Osteocyte (in vitro differentiated cells): ENCODE measurements around the gene RBM7. TPM values are rescaled to one million over a fixed set of nuclear protein-coding genes. Genes with fewer than 3 reads are reported as not detected.
A peak's percentile ranks its signal among the peaks of the same experiment; 100 is the strongest.

Experiments used
- DNase-seq: peaks from one replicate; pipeline ENCODE4 v3.0.0; 2021; ENCODE audit warnings: mixed read lengths; ENCODE audit not compliant: unreplicated experiment; ENCODE audit errors: extremely low spot score
- H3K27ac Mint-ChIP-seq: one replicate; pipeline ENCODE4 v1.8.0; 2021; ENCODE audit warnings: mild to moderate bottlenecking, mixed read lengths; ENCODE audit not compliant: unreplicated experiment
- H3K27me3 Mint-ChIP-seq: one replicate; pipeline ENCODE4 v1.8.0; 2021; ENCODE audit warnings: mixed read lengths; ENCODE audit not compliant: unreplicated experiment
- H3K36me3 Mint-ChIP-seq: one replicate; pipeline ENCODE4 v1.8.0; 2021; ENCODE audit warnings: mixed read lengths; ENCODE audit not compliant: unreplicated experiment
- H3K4me1 Mint-ChIP-seq: one replicate; pipeline ENCODE4 v1.8.0; 2021; ENCODE audit warnings: mixed read lengths; ENCODE audit not compliant: unreplicated experiment
- H3K4me3 Mint-ChIP-seq: one replicate; pipeline ENCODE4 v1.8.0; 2021; ENCODE audit warnings: mild to moderate bottlenecking, moderate library complexity, mixed read lengths; ENCODE audit not compliant: unreplicated experiment
- H3K9me3 Mint-ChIP-seq: one replicate; pipeline ENCODE4 v1.8.0; 2021; ENCODE audit warnings: mixed read lengths; ENCODE audit not compliant: unreplicated experiment
- CTCF ChIP-seq: fragments of 200-600 bp; sonication (generic); IDR thresholded peaks from 2 replicates; pipeline ENCODE4 v1.5.0; 2021; ENCODE audit warnings: antibody characterized with exemption, mild to moderate bottlenecking, moderate library complexity
- total RNA-seq: library from RNA; stranded (reverse); gene quantifications from 2 replicates; pipeline ENCODE4 v1.2.1, GENCODE V29; 2021

The RBM7 gene
- total RNA-seq, 1 donor from 2014 or later, result 35.0 TPM

- Mint-ChIP-seq H3K27me3 (no peaks in the 10 kb centered on the region), H3K4me3 (peak overlapping the region; percentile 99), H3K9me3 (no peaks in the 10 kb centered on the region), H3K36me3 (peaks cover 26% of the 10 kb centered on the region), H3K27ac (peak overlapping the region; percentile 97), H3K4me1 (peaks cover 34% of the 10 kb centered on the region)
- TF ChIP-seq CTCF, result no peak
- DNase-seq, result no peak
Observed at GRCh38 chr11:114440121-114440860, 39.8 kb downstream of the RBM7 start.

DNA sequence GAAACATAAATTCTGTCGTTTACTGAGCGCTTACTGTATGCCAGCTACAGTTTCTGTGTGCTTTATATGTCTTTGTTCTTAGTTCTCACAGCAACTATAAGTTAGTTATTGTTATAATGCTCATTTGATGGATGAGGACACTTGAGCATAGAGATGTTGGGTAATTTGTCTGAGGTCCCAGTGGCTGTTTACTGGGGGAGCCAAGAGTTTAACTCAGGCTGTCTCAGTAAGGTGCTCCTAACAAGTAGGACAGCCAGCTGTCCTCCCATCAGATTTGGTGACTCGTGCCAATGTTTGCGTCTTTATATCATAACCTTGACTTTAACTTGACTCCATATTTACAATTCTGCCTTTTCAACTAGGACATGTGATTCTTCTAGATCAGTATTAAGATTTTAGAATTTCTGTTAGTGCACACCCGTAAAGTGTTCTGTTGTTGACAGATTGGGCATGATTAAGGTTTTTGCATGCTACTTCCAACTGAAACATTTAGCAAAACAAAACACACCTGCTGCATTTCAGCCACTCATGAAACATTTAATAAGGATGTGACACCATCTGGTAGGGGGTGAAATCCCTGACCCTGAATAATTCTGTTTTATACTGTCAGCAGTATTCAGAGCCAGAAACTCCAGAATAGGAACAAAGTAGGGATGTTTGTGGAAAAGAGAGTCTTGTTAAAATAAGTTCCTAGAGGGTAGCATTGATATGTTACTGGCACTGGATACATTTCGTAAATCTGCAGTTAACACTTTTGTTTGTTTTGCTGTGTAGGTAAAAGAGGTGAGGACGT lies 40.7 kb downstream of the RBM7 start:
- Mint-ChIP-seq H3K27me3 (no peaks in the 10 kb centered on the region), H3K9me3 (no peaks in the 10 kb centered on the region), H3K36me3 (peaks cover 31% of the 10 kb centered on the region), H3K4me1 (peaks cover 34% of the 10 kb centered on the region), H3K4me3 (peak overlapping the region; percentile 99), H3K27ac (peak overlapping the region; percentile 88)
- TF ChIP-seq CTCF, result no peak
- no peak for DNase-seq

DNA sequence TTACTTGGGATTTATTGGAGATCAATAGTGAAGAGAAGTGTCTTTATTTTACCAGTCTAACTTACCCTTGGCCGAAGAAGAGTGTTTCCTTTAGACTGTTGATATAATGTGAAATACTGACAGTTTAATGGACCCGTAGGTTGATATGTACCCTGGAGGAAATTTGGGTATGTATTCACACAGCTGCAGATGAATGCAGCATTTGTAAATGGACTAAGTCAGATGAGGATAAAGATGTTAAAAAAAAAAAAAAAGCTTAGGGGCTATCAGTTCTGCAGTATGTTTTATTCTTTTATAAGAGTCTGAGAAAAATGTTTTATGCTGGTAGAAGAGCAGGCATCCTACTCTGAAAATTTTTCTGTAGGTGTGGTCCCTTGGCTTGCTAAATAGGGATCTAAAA lies 41.5 kb downstream of the RBM7 start:
- Mint-ChIP-seq H3K4me1 (peaks cover 39% of the 10 kb centered on the region), H3K36me3 (peaks cover 37% of the 10 kb centered on the region), H3K4me3 (peak overlapping the region; percentile 99), H3K27ac (peak overlapping the region; percentile 12), H3K27me3 (no peaks in the 10 kb centered on the region), H3K9me3 (no peaks in the 10 kb centered on the region)
- DNase-seq, result no peak
- TF ChIP-seq CTCF, result no peak

GRCh38 chr11:114442536-114442935 lies 42.1 kb downstream of the RBM7 start:
- no peak for TF ChIP-seq CTCF
- no peak for DNase-seq
- peaks cover 43% of the 10 kb centered on the region for H3K36me3 Mint-ChIP-seq
- H3K27ac Mint-ChIP-seq, result no peak overlapping the region
- no peak overlapping the region for H3K4me3 Mint-ChIP-seq
- H3K9me3 Mint-ChIP-seq, result no peaks in the 10 kb centered on the region
- H3K27me3 Mint-ChIP-seq, result no peaks in the 10 kb centered on the region
- H3K4me1 Mint-ChIP-seq, result peaks cover 45% of the 10 kb centered on the region

DNA sequence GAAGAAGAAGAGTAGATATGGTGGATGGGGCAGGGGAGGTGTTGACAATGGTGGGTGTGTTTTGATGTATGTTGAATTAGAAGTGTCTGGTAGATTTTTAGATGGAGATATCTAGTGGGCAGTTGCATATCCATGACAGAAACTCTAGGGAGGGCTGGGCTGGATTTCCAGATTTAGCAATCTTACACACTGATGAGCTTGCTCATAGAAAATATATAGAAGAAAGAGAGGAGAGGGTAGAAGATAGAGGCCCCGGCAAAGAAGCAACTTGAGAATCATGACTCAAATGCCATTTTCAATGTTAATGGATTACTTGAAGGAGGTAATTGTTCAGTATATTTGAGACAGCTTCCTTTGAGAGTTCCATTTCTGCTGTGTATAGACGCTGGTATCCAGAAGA lies 47.0 kb downstream of the RBM7 start:
- Mint-ChIP-seq H3K4me3 (no peak overlapping the region), H3K27me3 (no peaks in the 10 kb centered on the region), H3K27ac (peak overlapping the region; percentile 92), H3K9me3 (no peaks in the 10 kb centered on the region), H3K4me1 (peaks cover 30% of the 10 kb centered on the region), H3K36me3 (peaks cover 43% of the 10 kb centered on the region)
- TF ChIP-seq CTCF, result no peak
- no peak for DNase-seq
